ENCODE results near the gene IL22.

Gene IL22

DNA sequence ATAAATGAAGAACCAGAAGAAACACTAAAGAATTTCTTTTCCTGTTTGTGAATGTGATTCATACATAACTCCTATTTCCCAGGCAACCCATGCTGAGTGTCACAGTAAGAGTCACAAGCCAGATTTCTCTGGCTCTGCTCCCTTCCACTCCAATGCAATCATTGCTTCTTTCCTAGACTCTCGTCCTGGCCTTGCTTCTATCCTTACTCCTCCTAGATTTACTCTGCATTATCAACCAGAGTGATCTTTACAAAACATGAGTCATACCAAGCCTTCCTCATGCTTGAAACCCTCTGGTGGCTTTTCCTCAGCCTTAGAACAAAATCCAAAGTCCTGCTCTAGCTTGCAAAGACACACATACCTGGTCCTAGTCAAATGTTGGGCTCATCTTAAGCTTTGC lies 13.3 kb downstream of the IL22 start:
- no peak overlapping the region for H3K27ac ChIP-seq

DNA sequence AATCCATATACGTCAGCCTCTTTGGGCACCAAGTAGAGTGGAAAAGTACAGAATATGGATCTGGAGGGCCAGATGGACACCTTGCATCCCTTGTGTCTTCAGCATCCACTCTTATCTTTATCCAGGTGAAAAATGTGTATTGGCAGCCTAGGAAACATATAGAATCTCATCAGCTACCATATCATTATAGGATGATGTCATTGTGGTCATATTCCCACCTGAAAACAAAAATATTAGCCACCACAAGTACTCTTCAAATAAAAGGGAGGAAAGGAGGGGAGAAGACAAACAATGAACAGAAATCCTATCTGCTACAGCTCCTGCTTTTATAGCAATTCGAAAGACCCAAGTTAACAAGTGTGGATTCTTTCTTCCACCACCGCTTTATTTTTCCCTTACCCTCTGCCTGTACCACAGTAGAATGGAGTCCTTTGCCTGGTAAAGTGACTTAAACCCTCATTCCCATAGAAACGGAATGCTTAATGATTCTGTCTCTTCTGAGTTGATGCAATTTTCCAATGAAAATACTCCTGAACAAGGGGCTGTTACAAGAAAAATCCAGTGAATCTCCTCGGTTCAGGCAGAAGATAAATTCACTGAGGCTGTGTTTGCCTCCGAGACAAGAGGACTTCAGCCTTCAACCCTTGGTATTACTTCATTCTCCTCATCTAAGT lies 14.0 kb downstream of the IL22 start:
- DNase-seq (ENCODE audit: low spot score), result no peak
- H3K4me3 ChIP-seq, result no peak overlapping the region
- H3K27ac ChIP-seq, result no peak overlapping the region
- TF ChIP-seq, protein P1, sequence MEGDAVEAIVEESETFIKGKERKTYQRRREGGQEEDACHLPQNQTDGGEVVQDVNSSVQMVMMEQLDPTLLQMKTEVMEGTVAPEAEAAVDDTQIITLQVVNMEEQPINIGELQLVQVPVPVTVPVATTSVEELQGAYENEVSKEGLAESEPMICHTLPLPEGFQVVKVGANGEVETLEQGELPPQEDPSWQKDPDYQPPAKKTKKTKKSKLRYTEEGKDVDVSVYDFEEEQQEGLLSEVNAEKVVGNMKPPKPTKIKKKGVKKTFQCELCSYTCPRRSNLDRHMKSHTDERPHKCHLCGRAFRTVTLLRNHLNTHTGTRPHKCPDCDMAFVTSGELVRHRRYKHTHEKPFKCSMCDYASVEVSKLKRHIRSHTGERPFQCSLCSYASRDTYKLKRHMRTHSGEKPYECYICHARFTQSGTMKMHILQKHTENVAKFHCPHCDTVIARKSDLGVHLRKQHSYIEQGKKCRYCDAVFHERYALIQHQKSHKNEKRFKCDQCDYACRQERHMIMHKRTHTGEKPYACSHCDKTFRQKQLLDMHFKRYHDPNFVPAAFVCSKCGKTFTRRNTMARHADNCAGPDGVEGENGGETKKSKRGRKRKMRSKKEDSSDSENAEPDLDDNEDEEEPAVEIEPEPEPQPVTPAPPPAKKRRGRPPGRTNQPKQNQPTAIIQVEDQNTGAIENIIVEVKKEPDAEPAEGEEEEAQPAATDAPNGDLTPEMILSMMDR (IDR thresholded peaks at IDR 0.05), result no peak

More for the DNA sequence above, 13.3 kb downstream of the IL22 start:
- DNase-seq (ENCODE audit: low spot score), result no peak
- no peak overlapping the region for H3K4me3 ChIP-seq
- TF ChIP-seq, protein P1 (IDR thresholded peaks at IDR 0.05), result no peak

DNA sequence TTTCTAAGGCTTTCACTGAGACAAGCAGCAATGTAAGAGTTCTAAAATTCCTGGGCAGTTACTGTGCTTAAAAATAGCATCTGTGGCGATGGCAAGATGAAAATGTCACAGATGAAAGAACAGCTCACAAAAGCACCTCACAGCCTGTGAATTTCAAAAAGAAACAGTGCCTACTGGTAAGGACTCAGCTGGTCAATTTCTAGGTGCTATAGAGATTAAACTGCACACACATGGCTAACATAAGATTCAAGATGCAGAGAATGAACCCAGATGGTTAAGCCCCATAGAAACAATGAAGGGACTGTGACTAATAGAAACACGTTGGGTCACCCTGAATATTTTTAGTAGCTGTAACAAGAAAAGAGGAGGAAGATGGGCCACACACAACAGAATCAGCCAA lies 15.8 kb downstream of the IL22 start:
- no peak for DNase-seq (ENCODE audit: low spot score)
- TF ChIP-seq, protein P1 (IDR thresholded peaks at IDR 0.05), result no peak
- no peak overlapping the region for H3K27ac ChIP-seq
- peak overlapping the region; percentile 64 for H3K4me3 ChIP-seq

DNA sequence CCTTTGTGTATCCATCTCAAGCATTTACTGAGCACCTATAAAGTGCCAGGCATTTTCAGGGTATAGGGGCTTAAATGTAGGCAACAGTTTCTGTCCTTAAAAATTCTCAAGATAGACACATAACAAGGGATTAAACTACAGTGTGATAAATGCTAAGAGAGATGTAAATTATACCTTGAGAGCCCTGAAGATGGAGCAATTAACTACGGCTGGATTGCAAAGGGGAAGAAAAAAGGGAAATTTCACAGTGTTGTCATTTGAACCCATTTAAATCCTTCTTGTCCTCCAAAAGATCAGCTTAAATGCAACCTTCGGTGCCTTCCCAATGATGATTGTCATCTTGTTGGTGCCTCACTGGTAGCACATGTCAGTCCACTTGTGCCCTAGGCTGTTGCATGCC lies 16.3 kb downstream of the IL22 start:
- peak overlapping the region in 1 of 2 donors; percentile 35 for H3K27ac ChIP-seq
- peak overlapping the region; percentile 64 for H3K4me3 ChIP-seq
- TF ChIP-seq, protein P1 (IDR thresholded peaks at IDR 0.05), result no peak
- no peak for DNase-seq (ENCODE audit: low spot score)

DNA sequence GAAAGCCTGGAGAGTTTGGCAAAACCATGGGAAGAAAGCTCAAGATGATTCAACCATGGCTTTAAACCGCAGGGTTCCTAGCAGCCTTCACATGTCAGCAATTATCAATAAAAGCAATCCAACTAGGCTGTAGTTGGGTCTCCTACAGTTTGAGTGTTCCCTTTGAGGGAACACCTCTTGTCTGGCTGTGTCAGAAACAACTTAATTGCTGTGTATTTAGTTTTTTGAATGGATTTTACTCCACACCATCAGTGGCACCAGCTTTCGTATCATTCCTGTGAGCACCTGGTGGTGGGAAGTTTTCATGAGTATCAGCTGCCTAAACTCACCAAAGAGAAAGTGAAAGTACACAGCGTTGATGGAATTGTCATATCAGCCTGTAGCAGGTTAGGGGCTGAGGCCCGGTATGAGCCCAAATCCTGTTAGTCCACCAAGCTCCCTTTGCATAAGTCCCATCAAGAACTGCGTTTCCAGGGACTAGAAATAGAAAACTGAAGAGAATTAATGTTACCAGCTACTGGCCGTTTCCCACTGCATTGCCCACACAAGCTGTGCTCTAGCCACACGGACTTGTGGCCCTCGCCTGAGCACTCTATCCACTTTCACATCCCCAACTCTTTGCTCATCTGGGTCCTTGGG lies 16.9 kb downstream of the IL22 start:
- no peak for DNase-seq (ENCODE audit: low spot score)
- peak overlapping the region; percentile 64 for H3K4me3 ChIP-seq
- peak overlapping the region in 1 of 2 donors; percentile 35 for H3K27ac ChIP-seq
- TF ChIP-seq, protein P1 (IDR thresholded peaks at IDR 0.05), result no peak

DNA sequence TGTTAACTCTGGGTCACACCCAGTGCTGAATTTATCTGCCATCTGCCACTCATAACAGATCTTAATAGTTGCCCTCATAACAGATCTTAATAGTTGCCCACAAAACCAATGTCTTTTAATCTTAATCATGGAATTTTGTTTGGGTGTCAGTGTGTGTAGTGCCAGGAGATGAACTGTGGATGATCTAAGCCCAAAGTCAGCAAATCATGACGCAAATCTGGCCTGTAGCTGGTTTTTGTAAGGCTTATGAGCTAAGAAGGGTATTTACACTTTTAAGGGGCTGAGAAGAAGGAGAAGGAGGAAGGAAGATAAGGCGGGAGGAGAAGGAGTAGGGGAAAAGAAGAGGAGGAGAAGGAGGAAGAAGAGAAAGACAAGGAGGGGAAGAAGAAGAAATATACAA lies 17.8 kb downstream of the IL22 start:
- no peak for DNase-seq (ENCODE audit: low spot score)
- TF ChIP-seq, protein P1 (IDR thresholded peaks at IDR 0.05), result no peak
- no peak overlapping the region for H3K4me3 ChIP-seq
- no peak overlapping the region for H3K27ac ChIP-seq

DNA sequence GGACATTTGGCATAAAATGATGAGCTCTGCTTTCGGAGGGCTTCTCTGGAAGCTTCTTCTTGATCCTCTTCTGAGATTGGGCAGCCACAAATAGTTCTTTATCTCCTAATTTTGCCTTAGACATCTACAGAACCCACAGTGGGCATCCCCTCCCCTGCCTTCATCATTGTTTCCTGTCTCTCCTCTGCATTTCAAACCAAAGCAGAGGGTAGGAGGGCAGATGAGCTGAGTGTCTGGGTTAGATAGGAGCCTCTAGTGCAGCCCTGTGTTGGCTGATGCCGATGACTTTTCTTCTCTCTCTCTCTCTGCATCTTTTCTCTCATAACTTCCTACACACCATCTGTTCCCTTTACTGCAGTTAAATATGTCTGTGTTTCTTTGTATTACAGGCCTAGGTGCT lies 19.3 kb downstream of the IL22 start:
- H3K27ac ChIP-seq, result no peak overlapping the region
- no peak overlapping the region for H3K4me3 ChIP-seq
- no peak for DNase-seq (ENCODE audit: low spot score)
- TF ChIP-seq, protein P1 (IDR thresholded peaks at IDR 0.05), result no peak
